Uterus (tissue), 2 donors: ENCODE results near the gene CHD3.

ENCODE experiments used
- POLR2A ChIP-seq, 2 donors: fragments of 450-650 bp; IDR thresholded peaks; one replicate each; pipeline ENCODE4 v1.6.1; 2016; ENCODE audit warnings: antibody characterized with exemption in 2 of 2, mild to moderate bottlenecking in 1 of 2, moderate library complexity in 1 of 2
- TF ChIP-seq, protein P1 (sequence below), 4 experiments: fragments of 200-600 bp in 2 of 4; fragments of 450-650 bp in 2 of 4; sonication (generic) in 2 of 4; IDR thresholded peaks; one replicate each; pipeline ENCODE4 v1.5.1; 2016 to 2019; ENCODE audit warnings: antibody characterized with exemption in 4 of 4, mild to moderate bottlenecking in 2 of 4, moderate library complexity in 1 of 4

DNA sequence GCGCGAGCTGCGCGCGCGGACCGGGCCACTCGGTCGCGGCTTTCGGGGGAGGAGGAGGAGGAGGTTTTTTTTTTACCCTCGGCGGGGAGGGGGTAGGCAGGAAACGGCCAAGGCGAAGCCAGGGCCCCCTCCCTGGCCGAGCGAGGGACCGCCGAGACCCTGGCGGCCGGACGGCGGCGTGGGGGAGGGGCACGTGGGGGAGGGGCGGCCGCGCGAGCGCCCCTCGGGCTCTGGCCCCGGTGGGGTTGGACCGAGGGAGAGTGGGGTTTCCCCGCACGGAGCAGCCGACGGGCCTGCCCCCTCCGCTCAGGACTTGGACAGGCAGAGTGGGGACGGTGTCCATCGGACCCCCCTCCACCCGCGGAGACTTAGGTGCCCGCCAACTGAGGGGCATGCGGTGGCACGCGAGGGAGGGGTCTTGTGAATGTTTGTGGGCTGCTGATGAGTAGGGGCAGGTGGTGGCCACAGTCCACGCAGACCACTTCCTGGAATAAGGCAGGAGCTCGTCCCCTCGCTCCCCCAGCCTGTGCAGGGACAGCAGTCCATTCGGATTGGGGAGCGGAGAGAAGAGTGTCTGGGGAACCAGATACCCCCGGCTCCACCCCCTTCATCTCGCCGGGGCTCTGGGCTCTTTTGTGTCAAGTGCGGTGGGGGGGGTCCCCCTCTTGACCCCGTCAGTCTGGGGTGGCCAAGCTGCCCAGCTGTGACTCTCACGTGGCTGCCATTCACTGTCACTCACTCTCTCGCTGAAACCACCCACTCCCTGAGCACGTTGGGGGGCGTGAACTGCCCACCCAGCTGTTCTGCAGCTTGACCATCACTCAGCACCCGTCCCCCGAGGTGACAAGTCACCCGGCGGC, 3.0 kb upstream of the CHD3 start:
- TF ChIP-seq, protein P1, sequence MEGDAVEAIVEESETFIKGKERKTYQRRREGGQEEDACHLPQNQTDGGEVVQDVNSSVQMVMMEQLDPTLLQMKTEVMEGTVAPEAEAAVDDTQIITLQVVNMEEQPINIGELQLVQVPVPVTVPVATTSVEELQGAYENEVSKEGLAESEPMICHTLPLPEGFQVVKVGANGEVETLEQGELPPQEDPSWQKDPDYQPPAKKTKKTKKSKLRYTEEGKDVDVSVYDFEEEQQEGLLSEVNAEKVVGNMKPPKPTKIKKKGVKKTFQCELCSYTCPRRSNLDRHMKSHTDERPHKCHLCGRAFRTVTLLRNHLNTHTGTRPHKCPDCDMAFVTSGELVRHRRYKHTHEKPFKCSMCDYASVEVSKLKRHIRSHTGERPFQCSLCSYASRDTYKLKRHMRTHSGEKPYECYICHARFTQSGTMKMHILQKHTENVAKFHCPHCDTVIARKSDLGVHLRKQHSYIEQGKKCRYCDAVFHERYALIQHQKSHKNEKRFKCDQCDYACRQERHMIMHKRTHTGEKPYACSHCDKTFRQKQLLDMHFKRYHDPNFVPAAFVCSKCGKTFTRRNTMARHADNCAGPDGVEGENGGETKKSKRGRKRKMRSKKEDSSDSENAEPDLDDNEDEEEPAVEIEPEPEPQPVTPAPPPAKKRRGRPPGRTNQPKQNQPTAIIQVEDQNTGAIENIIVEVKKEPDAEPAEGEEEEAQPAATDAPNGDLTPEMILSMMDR (IDR thresholded peaks at IDR 0.05), result no peak
- no peak for TF ChIP-seq POLR2A (IDR thresholded peaks at IDR 0.05)
